ENCODE data around the gene NSFL1C. TPM values are rescaled to one million over a fixed set of nuclear protein-coding genes. Genes with fewer than 3 reads are reported as not detected.

The NSFL1C gene
- total RNA-seq, 1 experiment from 2014 or later: 151 TPM

DNA sequence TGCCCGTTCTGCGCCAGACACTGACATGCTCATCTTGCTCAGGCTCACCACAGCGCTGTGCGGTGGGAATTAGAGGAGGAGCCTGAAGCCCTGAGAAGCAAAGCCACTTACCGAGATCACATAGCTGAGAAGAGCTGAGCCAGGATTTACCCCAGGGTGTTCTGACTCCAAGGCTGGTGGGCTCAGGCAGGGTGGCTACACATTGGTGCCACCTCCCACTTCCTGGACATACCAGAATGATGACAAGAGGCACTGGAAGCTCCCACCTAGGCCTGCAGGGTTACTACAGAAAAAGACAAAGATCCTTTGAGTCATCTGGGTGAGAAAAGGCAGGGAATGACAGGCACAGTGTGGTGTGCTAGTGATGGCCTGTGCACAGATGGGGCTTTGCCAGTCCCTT, 49.4 kb downstream of the NSFL1C start:
- TF ChIP-seq EZH2 (IDR thresholded peaks at IDR 0.05; ENCODE audit: low read depth): no peak
- TF ChIP-seq, protein P1, sequence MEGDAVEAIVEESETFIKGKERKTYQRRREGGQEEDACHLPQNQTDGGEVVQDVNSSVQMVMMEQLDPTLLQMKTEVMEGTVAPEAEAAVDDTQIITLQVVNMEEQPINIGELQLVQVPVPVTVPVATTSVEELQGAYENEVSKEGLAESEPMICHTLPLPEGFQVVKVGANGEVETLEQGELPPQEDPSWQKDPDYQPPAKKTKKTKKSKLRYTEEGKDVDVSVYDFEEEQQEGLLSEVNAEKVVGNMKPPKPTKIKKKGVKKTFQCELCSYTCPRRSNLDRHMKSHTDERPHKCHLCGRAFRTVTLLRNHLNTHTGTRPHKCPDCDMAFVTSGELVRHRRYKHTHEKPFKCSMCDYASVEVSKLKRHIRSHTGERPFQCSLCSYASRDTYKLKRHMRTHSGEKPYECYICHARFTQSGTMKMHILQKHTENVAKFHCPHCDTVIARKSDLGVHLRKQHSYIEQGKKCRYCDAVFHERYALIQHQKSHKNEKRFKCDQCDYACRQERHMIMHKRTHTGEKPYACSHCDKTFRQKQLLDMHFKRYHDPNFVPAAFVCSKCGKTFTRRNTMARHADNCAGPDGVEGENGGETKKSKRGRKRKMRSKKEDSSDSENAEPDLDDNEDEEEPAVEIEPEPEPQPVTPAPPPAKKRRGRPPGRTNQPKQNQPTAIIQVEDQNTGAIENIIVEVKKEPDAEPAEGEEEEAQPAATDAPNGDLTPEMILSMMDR (conservative IDR thresholded peaks at IDR 0.05): no peak
- Histone ChIP-seq H3K4me1 (replicated peaks; ENCODE audit: insufficient read depth) (peaks cover 51% of the 10 kb centered on the region), H3K79me2 (ENCODE audit: low read depth) (no peaks in the 10 kb centered on the region), H2AFZ (no peak overlapping the region), H3K9me2 (ENCODE audit: insufficient read depth) (no peaks in the 10 kb centered on the region), H3K36me3 (ENCODE audit: low read depth) (no peaks in the 10 kb centered on the region), H3K27me3 (ENCODE audit: insufficient read depth, low read depth) (no peaks in the 10 kb centered on the region), H3K9me3 (ENCODE audit: insufficient read depth, low read depth) (peaks cover 19% of the 10 kb centered on the region), H3K4me2 (peak overlapping the region; percentile 50), H3F3A (ENCODE audit: insufficient read depth, low read depth) (peaks cover 49% of the 10 kb centered on the region), H4K20me1 (ENCODE audit: insufficient read depth) (no peaks in the 10 kb centered on the region), H3K4me3 (no peak overlapping the region), H3K27ac (peak overlapping the region; percentile 70)
- ChIA-PET CTCF (no interaction called here), POLR2A (ENCODE audit: unreplicated experiment) (interaction anchor here (0.6 to 0.9 kb wide), 3 partner anchors 15 to 56 kb away, joined by 3 read pairs; partner anchors contain the start of gene FKBP1A)
- peak; percentile 54 to 77 for DNase-seq
- intact Hi-C loops (cut with micrococcal nuclease; ENCODE audit: unreplicated experiment): no loop called here
- no TSS peak for BruUV-seq (replicated peaks)

DNA sequence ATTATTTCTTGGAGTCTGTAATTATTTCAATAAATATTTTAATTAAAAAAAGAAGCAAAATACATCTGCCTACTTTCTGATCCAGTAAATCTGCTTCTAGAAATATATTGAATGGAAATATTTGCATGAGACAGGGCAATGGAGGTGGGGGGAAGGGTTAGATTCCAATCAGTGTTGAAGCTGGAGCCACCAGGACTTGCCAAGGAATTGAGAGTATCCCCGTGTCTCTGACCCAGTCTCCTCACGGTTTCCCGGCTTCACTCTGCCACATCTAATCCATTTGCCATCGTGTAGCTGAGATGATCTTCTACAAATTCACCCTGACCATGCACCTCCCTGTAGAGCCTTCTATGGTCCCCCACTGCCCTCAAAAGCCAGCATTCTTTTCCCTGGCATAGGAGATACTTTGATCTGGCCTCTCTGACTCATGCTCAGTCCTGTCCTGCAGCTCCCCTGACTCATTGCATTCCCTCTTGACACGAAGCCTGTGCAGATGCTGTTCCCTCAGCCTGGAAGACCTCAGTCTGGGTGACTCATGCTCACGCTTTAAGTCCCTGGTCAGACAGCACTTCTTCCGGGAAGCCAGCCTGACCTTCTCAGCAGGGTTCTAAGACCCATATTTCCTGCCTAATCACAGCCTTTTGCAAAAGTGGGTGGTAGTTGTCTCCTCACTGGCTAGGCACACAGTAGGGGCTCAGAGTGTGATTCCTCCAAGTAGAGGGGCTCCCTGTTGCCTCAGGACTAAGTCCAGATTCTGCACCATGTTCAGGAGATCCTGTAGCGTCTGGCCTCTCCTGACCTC, 50.8 kb downstream of the NSFL1C start:
- peaks cover 49% of the 10 kb centered on the region for H3F3A ChIP-seq (ENCODE audit: insufficient read depth, low read depth)
- no TSS peak for BruUV-seq (replicated peaks)
- no peaks in the 10 kb centered on the region for H3K79me2 ChIP-seq (ENCODE audit: low read depth)
- ChIA-PET CTCF (no interaction called here), POLR2A (ENCODE audit: unreplicated experiment) (interaction anchor here (0.6 to 0.7 kb wide), 3 partner anchors 24 to 87 kb away, joined by 4 to 27 read pairs (median 5); partner anchors contain the start of gene SDCBP2)
- peak overlapping the region; percentile 50 for H3K4me2 ChIP-seq
- H2AFZ ChIP-seq: no peak overlapping the region
- intact Hi-C loops (cut with micrococcal nuclease; ENCODE audit: unreplicated experiment): loop anchor here (1.0 kb wide), 3 partner anchors 16 to 87 kb away; partner anchors contain the start of gene SDCBP2
- H3K4me1 ChIP-seq (replicated peaks; ENCODE audit: insufficient read depth): peaks cover 47% of the 10 kb centered on the region
- no peaks in the 10 kb centered on the region for H3K36me3 ChIP-seq (ENCODE audit: low read depth)
- no peaks in the 10 kb centered on the region for H3K27me3 ChIP-seq (ENCODE audit: insufficient read depth, low read depth)
- TF ChIP-seq, protein P1 (conservative IDR thresholded peaks at IDR 0.05): no peak
- TF ChIP-seq EZH2 (IDR thresholded peaks at IDR 0.05; ENCODE audit: low read depth): no peak
- peak; percentile 87 to 99 for DNase-seq
- H4K20me1 ChIP-seq (ENCODE audit: insufficient read depth): no peaks in the 10 kb centered on the region
- H3K9me3 ChIP-seq (ENCODE audit: insufficient read depth, low read depth): peaks cover 13% of the 10 kb centered on the region; the same call in 1 of the 2 replicates
- peak overlapping the region; percentile 70 for H3K27ac ChIP-seq
- H3K4me3 ChIP-seq: no peak overlapping the region
- no peaks in the 10 kb centered on the region for H3K9me2 ChIP-seq (ENCODE audit: insufficient read depth)

DNA sequence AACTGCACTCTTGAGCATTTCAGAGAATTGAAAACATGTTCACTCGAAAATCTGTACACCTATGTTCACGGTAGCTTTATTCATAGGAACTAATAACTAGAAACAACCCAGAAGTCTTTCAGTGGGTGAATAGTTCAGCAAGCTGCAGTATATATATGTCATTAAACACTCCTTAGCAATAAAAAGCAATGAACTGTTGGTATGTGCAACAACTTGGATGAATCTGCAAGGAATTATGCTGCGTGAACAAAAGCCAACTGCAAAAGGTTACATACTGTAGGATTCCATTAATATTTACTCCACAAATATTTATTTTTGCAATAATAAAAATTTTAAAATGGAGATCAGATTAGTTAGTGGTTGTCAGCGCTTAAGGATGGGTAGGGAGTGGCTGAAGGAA, 51.7 kb downstream of the NSFL1C start:
- Histone ChIP-seq H3K4me3 (no peak overlapping the region), H3K27me3 (ENCODE audit: insufficient read depth, low read depth) (no peaks in the 10 kb centered on the region), H4K20me1 (ENCODE audit: insufficient read depth) (no peaks in the 10 kb centered on the region), H2AFZ (no peak overlapping the region), H3K79me2 (ENCODE audit: low read depth) (no peaks in the 10 kb centered on the region), H3K9me2 (ENCODE audit: insufficient read depth) (no peaks in the 10 kb centered on the region), H3K4me2 (peak overlapping the region; percentile 48; the same call in 1 of the 2 replicates), H3F3A (ENCODE audit: insufficient read depth, low read depth) (peaks cover 49% of the 10 kb centered on the region), H3K27ac (peak overlapping the region; percentile 70; the same call in 1 of the 2 replicates), H3K36me3 (ENCODE audit: low read depth) (no peaks in the 10 kb centered on the region), H3K4me1 (replicated peaks; ENCODE audit: insufficient read depth) (peaks cover 47% of the 10 kb centered on the region), H3K9me3 (ENCODE audit: insufficient read depth, low read depth) (peaks cover 11% of the 10 kb centered on the region)
- intact Hi-C loops (cut with micrococcal nuclease; ENCODE audit: unreplicated experiment): no loop called here
- DNase-seq: no peak
- ChIA-PET POLR2A (ENCODE audit: unreplicated experiment) (no interaction called here), CTCF (interaction anchor here (0.6 kb wide), 1 partner anchor 1245 kb away, joined by 3 read pairs; no protein-coding TSS in a partner anchor)
- no TSS peak for BruUV-seq (replicated peaks)
- TF ChIP-seq, protein P1 (conservative IDR thresholded peaks at IDR 0.05): no peak
- no peak for TF ChIP-seq EZH2 (IDR thresholded peaks at IDR 0.05; ENCODE audit: low read depth)
